CD4-positive, alpha-beta T cell treated with Interleukin-6 at 100 ng/mL for 8 hours (primary cell): ENCODE data around the gene RASGRF1.
"Not testable (repeated sequence)": the region's sequence is repeated elsewhere in the genome, so short reads cannot be mapped to it uniquely, and the experiment has no call there.

ENCODE experiments used
- DNase-seq: peaks from one replicate; pipeline ENCODE4 v3.0.0-alpha.2; 2020; ENCODE audit warnings: mixed read lengths, low spot score

RASGRF1 gene

GRCh38 chr15:79090487-79091203, at the start of gene RASGRF1:
Gene RASGRF1, minus strand, starts transcription at chr15:79090780. Its CDS starts 282 bp downstream, at chr15:79090498.
- no peak for DNase-seq

- no peak for DNase-seq
Observed at GRCh38 chr15:79136434-79137046, 46.0 kb upstream of the RASGRF1 start.

GRCh38 chr15:79133309-79133708, 42.7 kb upstream of the RASGRF1 start:
- DNase-seq, result no peak

- no peak for DNase-seq
Observed at GRCh38 chr15:79132770-79133169, 42.2 kb upstream of the RASGRF1 start.

GRCh38 chr15:79132361-79132760, 41.8 kb upstream of the RASGRF1 start:
- no peak for DNase-seq

GRCh38 chr15:79130535-79131130, 40.1 kb upstream of the RASGRF1 start:
- DNase-seq, result no peak

- no peak for DNase-seq
Observed at GRCh38 chr15:79129235-79129634, 38.7 kb upstream of the RASGRF1 start.

GRCh38 chr15:79128556-79128955, 38.0 kb upstream of the RASGRF1 start:
- DNase-seq, result no peak

GRCh38 chr15:79124388-79124787, 33.8 kb upstream of the RASGRF1 start:
- no peak for DNase-seq

- no peak for DNase-seq
Observed at GRCh38 chr15:79122991-79123390, 32.4 kb upstream of the RASGRF1 start.

- no peak for DNase-seq
Observed at GRCh38 chr15:79122391-79122790, 31.8 kb upstream of the RASGRF1 start.

GRCh38 chr15:79121571-79121970, 31.0 kb upstream of the RASGRF1 start:
- DNase-seq, result no peak

GRCh38 chr15:79117442-79118204, 27.0 kb upstream of the RASGRF1 start:
- DNase-seq, result no peak

- DNase-seq, result no peak
Observed at GRCh38 chr15:79116771-79117170, 26.2 kb upstream of the RASGRF1 start.

- no peak for DNase-seq
Observed at GRCh38 chr15:79115986-79116665, 25.5 kb upstream of the RASGRF1 start.

- DNase-seq, result no peak
Observed at GRCh38 chr15:79113831-79114230, 23.3 kb upstream of the RASGRF1 start.

- DNase-seq, result not testable (repeated sequence)
Observed at GRCh38 chr15:79111404-79111803, 20.8 kb upstream of the RASGRF1 start.

GRCh38 chr15:79105141-79105540, 14.6 kb upstream of the RASGRF1 start:
- no peak for DNase-seq

- no peak for DNase-seq
Observed at GRCh38 chr15:79102595-79102994, 12.0 kb upstream of the RASGRF1 start.

- no peak for DNase-seq
Observed at GRCh38 chr15:79101866-79102581, 11.4 kb upstream of the RASGRF1 start.

GRCh38 chr15:79099692-79100091, 9.1 kb upstream of the RASGRF1 start:
- DNase-seq, result no peak
